GM06990 (cell line): ENCODE results near the gene GAS7.

Source experiments
- DNase-seq: peaks from one replicate; pipeline ENCODE4 v3.0.0-alpha.2; 2011; ENCODE audit not compliant: insufficient read length; ENCODE audit errors: extremely low read depth
- H3K27me3 ChIP-seq: replicated peaks from 2 replicates; pipeline ENCODE4 v1.6.0; 2011; ENCODE audit warnings: low read length; ENCODE audit not compliant: control insufficient read depth, insufficient read depth
- H3K36me3 ChIP-seq: 2 replicates; pipeline ENCODE4 v1.5.1; 2011; ENCODE audit warnings: low read length; ENCODE audit not compliant: control insufficient read depth, insufficient read depth
- H3K4me3 ChIP-seq: replicated peaks from 2 replicates; pipeline ENCODE4 v1.5.1; 2011; ENCODE audit warnings: low read depth, mild to moderate bottlenecking, control low read depth, low read length
- CTCF ChIP-seq: IDR thresholded peaks from 2 replicates; pipeline ENCODE4 v1.5.1; 2011; ENCODE audit warnings: low read length, control low read depth, mild to moderate bottlenecking, inconsistent platforms; ENCODE audit not compliant: insufficient read depth, poor library complexity, severe bottlenecking

The GAS7 gene

DNA sequence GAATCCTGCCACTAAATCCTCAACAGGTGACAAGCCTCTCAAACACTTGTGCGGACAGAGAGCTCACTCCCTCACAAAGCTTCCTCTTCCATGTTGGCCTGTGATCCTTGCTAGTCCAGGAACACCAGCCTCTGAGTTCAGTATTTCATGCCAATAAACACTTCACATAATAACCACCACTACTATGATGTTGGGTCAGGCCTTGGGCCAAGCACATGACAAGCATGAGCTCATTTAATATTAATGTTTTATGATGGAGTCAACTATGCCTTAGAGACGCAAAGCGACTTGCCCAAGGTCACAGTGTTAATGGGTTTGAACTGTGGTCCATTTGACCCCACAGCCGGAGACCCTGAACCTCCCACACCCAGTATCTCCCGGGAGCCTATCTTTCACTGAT is 129.1 kb downstream of the GAS7 start:
- Histone ChIP-seq H3K27me3 (no peaks in the 10 kb centered on the region), H3K36me3 (no peaks in the 10 kb centered on the region), H3K4me3 (no peak overlapping the region)
- DNase-seq, result no peak
- no peak for TF ChIP-seq CTCF

DNA sequence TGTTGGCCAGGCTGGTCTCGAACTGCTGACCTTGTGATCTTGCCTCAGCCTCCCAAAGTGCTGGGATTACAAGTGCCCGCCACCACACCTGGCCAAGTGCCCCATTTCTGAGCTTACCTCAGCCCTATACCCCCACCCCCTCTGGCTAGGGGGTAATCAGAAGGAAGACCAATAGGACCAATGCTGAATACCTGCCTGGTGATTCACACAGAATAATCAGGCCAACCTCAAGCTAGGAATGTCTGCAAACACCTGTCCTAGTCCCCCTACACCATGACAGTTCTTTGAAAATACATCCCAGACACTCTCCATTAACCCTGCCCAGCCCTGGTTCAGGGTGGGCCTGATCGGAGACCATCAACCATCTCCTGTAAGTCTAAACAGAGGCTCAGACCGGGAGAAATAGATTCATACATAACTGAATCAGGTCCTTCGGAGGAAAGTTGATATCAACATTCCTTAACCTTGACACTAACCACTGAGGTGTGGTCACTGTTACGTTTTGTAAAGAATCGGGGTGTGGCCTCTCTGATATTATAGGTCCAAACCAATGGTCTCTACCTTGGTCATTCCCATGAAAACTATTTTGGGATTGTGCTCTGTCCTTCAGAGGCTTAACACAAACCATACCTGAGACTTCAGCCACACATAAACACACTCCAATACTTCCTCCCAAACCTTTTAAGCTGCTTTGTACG is 130.8 kb downstream of the GAS7 start:
- no peaks in the 10 kb centered on the region for H3K27me3 ChIP-seq
- no peak overlapping the region for H3K4me3 ChIP-seq
- DNase-seq, result no peak
- no peaks in the 10 kb centered on the region for H3K36me3 ChIP-seq
- no peak for TF ChIP-seq CTCF

GRCh38 chr17:10064536-10064935 is 133.9 kb downstream of the GAS7 start:
- H3K27me3 ChIP-seq, result no peaks in the 10 kb centered on the region
- H3K36me3 ChIP-seq, result no peaks in the 10 kb centered on the region
- H3K4me3 ChIP-seq, result no peak overlapping the region
- TF ChIP-seq CTCF, result no peak
- DNase-seq, result no peak

DNA sequence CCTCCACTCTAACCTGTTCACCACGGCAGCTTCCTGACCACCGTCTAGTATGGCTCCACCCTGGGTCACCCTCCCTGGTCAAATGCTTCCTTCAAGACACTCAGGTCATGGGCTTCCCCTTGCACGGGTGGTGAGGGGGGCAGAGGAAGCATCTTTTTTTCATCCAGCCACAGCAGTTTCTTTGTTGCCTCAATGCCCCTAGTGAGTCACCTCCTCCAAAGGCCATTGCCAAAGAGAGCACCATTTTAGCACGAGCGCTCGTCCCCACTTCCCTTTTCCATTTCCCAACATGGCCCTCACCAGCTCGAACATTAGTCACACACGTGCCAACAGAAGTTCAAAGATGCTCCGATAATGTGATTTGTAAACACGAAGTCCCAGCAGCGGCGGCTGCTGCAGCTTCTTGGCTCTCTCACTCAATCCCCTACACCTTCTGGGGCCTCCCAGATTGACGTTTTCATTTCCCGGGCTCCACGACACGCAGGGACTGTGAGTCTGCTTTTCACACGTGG is 134.6 kb downstream of the GAS7 start:
- DNase-seq, result no peak
- Histone ChIP-seq H3K27me3 (no peaks in the 10 kb centered on the region), H3K4me3 (no peak overlapping the region), H3K36me3 (no peaks in the 10 kb centered on the region)
- no peak for TF ChIP-seq CTCF

GRCh38 chr17:10062691-10063385 is 135.6 kb downstream of the GAS7 start:
- Histone ChIP-seq H3K4me3 (no peak overlapping the region), H3K27me3 (no peaks in the 10 kb centered on the region), H3K36me3 (no peaks in the 10 kb centered on the region)
- peak; percentile 59 for DNase-seq
- TF ChIP-seq CTCF, result no peak
